ENCODE results near the gene UGT1A4. TPM values are rescaled to one million over a fixed set of nuclear protein-coding genes. Genes with fewer than 3 reads are reported as not detected.

The UGT1A4 gene
- total RNA-seq, 6 experiments from 2014 or later = not detected

DNA sequence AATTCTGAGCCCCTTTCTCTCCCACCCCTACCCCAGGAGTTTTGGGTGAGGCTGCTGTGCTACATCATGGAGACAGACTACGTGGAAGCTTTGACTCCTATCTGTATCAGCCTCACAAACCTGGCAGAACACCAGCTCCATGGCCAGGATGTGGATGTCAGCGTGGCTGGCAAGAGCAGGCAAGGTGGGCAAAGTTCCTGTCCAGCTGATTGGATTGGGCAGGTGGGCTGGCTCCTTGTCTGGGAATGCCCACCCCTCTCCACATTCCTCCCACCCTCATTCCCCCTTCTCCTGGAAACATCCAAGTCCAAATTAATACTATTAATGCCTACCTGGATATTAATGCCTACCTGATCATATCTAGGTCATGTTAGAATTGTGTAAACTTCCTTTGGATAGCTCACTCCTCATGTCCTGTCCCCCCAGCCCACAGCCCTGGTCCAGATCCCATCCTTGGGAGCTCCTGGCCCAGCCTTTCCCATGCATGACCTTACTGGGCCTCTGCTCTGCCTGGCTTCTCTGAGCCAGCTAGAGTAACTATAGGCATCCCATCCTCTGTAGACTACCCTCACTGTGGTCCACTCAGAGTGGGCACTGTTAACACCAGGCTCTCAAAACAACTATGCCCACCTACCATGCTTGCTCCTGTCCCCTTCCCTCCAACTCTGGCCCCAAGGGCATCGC, 83.7 kb downstream of the UGT1A4 start:
- H3K4me3 Mint-ChIP-seq = no peak overlapping the region
- H3K9me3 Mint-ChIP-seq = no peaks in the 10 kb centered on the region; the same call in 1 of the 2 replicates
- DNase-seq = no peak
- TF ChIP-seq, protein P1, sequence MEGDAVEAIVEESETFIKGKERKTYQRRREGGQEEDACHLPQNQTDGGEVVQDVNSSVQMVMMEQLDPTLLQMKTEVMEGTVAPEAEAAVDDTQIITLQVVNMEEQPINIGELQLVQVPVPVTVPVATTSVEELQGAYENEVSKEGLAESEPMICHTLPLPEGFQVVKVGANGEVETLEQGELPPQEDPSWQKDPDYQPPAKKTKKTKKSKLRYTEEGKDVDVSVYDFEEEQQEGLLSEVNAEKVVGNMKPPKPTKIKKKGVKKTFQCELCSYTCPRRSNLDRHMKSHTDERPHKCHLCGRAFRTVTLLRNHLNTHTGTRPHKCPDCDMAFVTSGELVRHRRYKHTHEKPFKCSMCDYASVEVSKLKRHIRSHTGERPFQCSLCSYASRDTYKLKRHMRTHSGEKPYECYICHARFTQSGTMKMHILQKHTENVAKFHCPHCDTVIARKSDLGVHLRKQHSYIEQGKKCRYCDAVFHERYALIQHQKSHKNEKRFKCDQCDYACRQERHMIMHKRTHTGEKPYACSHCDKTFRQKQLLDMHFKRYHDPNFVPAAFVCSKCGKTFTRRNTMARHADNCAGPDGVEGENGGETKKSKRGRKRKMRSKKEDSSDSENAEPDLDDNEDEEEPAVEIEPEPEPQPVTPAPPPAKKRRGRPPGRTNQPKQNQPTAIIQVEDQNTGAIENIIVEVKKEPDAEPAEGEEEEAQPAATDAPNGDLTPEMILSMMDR (IDR thresholded peaks at IDR 0.05) = no peak
- no peaks in the 10 kb centered on the region for H3K4me1 Mint-ChIP-seq (ENCODE audit: low read depth)
- H3K36me3 Mint-ChIP-seq (ENCODE audit: low read depth) = no peaks in the 10 kb centered on the region
- peaks cover 13% of the 10 kb centered on the region for H3K27me3 Mint-ChIP-seq (ENCODE audit: insufficient read depth)
- no peak overlapping the region for H3K27ac Mint-ChIP-seq

DNA sequence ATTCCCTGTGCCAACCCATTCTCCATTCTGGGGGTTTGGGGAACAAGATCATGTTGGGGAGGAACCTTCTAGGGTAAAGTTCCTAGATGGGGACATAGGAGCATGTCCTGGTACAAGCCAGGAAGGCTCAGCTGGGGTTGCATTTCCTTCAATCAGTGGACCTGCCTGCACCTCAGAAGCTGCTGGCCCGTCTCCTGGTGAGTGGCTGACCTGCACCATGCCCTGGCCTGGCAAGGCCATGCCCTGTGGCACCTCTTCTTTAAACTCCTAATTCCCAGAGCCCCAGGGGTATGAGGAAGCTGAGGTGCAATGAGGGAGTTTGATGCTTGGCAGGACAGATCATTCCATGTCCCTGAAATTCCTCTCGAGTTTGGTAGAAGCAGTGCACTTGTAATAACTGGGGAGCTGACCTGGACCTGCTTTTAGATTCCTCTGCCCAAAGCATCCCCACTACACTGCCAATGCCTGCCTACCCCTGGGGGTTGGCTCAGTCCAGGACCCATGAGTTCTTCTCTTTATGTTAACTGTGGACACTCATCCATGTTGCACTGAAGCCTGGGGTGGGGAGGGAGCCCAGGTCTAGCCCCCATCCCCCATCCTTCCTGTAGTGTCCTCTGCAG, 84.9 kb downstream of the UGT1A4 start:
- Mint-ChIP-seq H3K27me3 (ENCODE audit: insufficient read depth) (peaks cover 13% of the 10 kb centered on the region), H3K4me1 (ENCODE audit: low read depth) (no peaks in the 10 kb centered on the region), H3K36me3 (ENCODE audit: low read depth) (no peaks in the 10 kb centered on the region), H3K4me3 (no peak overlapping the region), H3K27ac (no peak overlapping the region), H3K9me3 (no peaks in the 10 kb centered on the region; the same call in 1 of the 2 replicates)
- no peak for DNase-seq
- TF ChIP-seq, protein P1 (IDR thresholded peaks at IDR 0.05) = no peak

DNA sequence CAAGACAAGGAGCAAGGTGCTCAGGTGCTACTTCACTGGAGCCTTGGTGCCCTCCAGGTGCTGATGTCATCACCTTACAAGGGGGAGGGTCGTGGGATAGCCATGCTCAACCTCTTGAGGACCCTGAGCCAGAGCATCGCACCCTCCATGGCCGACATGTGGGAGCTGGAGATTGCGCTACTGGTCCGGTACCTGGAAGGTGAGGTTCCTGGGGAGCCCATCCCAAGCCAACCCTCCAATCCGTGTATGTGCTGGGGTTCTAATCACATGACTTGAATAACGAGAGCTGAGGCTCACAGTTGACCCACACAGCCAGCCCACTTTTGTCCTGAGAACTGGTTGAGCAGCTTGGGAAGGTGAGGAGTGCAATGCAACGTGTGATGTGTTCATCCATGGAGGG, 85.5 kb downstream of the UGT1A4 start:
- Mint-ChIP-seq H3K9me3 (no peaks in the 10 kb centered on the region; the same call in 1 of the 2 replicates), H3K36me3 (ENCODE audit: low read depth) (no peaks in the 10 kb centered on the region), H3K4me3 (no peak overlapping the region), H3K27me3 (ENCODE audit: insufficient read depth) (peaks cover 13% of the 10 kb centered on the region; the same call in 1 of the 2 replicates), H3K27ac (no peak overlapping the region), H3K4me1 (ENCODE audit: low read depth) (no peaks in the 10 kb centered on the region)
- no peak for DNase-seq
- TF ChIP-seq, protein P1 (IDR thresholded peaks at IDR 0.05) = no peak

DNA sequence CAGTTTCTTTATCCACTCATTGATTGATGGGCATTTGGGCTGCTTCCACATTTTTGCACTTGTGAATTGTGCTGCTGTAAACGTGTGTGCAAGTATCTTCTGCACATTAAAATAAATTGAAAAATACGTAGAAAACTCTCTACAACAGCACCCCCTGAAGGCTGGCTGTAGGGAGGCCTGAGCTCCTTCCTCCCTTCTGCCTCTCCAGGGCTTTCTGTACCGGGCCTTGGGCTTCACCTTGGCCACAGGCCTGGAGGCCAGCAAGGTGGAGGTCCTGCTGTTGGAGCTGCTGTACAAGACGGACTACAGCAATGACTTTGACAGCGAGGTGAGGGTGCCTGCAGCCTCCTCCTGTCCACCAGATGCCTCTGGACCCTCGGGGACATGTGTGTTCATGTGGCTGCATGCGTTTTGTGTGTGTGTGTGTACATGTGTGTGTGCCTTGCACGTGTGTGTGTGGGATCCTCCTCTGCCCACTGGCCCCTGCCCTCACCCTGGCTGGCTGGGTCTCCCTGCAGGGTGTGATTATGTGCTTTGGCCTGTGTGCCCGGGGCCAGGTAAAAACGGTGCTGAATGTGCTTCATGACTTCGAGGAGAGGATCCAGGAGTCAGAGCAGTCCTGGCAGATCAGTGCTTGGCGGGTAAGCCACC, 88.8 kb downstream of the UGT1A4 start:
- no peak overlapping the region for H3K27ac Mint-ChIP-seq
- no peak for DNase-seq
- H3K4me1 Mint-ChIP-seq (ENCODE audit: low read depth) = no peaks in the 10 kb centered on the region
- no peaks in the 10 kb centered on the region for H3K36me3 Mint-ChIP-seq (ENCODE audit: low read depth)
- peaks cover 16% of the 10 kb centered on the region for H3K27me3 Mint-ChIP-seq (ENCODE audit: insufficient read depth)
- TF ChIP-seq, protein P1 (IDR thresholded peaks at IDR 0.05) = peak; percentile 19; the same call in 1 of the 2 replicates
- no peaks in the 10 kb centered on the region for H3K9me3 Mint-ChIP-seq
- no peak overlapping the region for H3K4me3 Mint-ChIP-seq

DNA sequence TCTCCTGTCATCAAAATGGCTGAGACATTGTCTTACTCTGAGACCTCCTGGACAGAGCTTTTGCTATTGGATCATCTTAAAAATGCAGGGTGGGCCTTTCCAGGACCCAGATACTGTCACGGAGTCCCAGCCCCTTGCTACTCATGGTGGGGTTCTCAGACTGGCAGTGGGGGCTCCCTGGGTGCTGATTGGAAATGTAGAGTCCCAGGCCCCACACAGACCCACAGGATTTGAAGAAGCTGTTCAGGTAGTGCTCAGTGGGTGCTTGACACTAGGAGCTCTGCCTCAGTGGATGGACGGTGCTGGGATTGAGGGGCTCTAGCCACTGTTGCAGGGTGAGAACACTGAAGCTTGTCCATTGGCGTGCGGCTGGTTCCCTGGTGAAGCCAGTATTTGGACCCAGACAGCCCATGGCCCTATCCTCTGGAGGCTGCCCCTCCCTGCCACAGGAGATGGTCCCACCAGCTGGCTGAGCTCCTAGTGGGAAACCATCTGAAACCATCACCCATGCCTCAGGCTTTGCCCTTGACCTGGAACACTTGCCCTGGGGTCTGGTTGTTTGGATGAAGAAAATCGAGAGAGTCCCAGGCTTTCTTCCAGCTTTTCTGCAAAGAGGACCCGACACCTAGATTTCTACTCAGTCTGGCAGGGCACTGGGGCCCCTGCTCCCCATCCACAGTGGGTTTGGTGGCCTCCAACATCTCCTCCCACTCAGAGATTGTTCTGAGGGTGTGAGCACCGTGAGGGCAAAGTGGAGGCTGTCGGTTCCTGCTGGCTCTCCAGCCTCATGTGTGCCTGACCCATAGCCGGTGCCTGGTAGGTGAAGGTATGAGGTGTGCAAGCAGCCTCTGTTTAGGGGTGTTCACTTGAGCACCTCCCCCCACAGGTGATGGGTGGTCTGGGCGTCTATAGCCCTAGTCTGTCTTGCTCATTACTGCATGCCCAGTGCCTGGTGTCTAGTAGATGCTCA, 89.7 kb downstream of the UGT1A4 start:
- Mint-ChIP-seq H3K4me1 (ENCODE audit: low read depth) (no peaks in the 10 kb centered on the region), H3K27me3 (ENCODE audit: insufficient read depth) (peaks cover 14% of the 10 kb centered on the region), H3K4me3 (no peak overlapping the region), H3K36me3 (ENCODE audit: low read depth) (no peaks in the 10 kb centered on the region), H3K27ac (no peak overlapping the region), H3K9me3 (no peaks in the 10 kb centered on the region)
- DNase-seq = no peak
- TF ChIP-seq, protein P1 (IDR thresholded peaks at IDR 0.05) = no peak
